Activated CD4-positive, alpha-beta T cell treated with anti-CD3 and anti-CD28 coated beads, Interleukin-2, amount 10 ng/mL, durations not matched to agents 7 days and 5 days (primary cell): ENCODE results near the gene LDB2. TPM values are rescaled to one million over a fixed set of nuclear protein-coding genes. Genes with fewer than 3 reads are reported as not detected.
A peak's percentile ranks its signal among the peaks of the same experiment; 100 is the strongest.

ENCODE experiments used
- CTCF ChIA-PET: fragments of 350-600 bp; sonication (Branson Sonifier 250); formaldehyde crosslinking; loops from one replicate; lab custom pipeline; 2021; ENCODE audit warnings: antibody characterized with exemption; lab: Charles Lee
- POLR2A ChIA-PET: fragments of 350-600 bp; sonication (Branson Sonifier 250); formaldehyde crosslinking; loops from one replicate; lab custom pipeline; 2021; ENCODE audit warnings: antibody characterized with exemption; lab: Charles Lee
- DNase-seq: peaks from one replicate; pipeline ENCODE4 v3.0.0-alpha.2; 2020
- H3K27ac Mint-ChIP-seq: one replicate; pipeline ENCODE4 v1.8.0; 2021; ENCODE audit warnings: mild to moderate bottlenecking, moderate library complexity, mixed read lengths
- H3K27me3 Mint-ChIP-seq: one replicate; pipeline ENCODE4 v1.8.0; 2021; ENCODE audit warnings: mixed read lengths
- H3K36me3 Mint-ChIP-seq: one replicate; pipeline ENCODE4 v1.8.0; 2021; ENCODE audit warnings: low read depth, mixed read lengths
- H3K4me1 Mint-ChIP-seq: one replicate; pipeline ENCODE4 v1.8.0; 2021; ENCODE audit warnings: mixed read lengths
- H3K4me3 Mint-ChIP-seq: one replicate; pipeline ENCODE4 v1.8.0; 2021; ENCODE audit warnings: mild to moderate bottlenecking, moderate library complexity, mixed read lengths
- H3K9me3 Mint-ChIP-seq: one replicate; pipeline ENCODE4 v1.8.0; 2021; ENCODE audit warnings: mixed read lengths
- total RNA-seq, 2 experiments: library from RNA; stranded (reverse); gene quantifications; one replicate each; pipeline ENCODE4 v1.2.3, GENCODE V29; 2021

Gene LDB2
- total RNA-seq, 2 experiments from 2014 or later = not detected

- CTCF ChIA-PET = no interaction called here
- DNase-seq = no peak
- H3K27me3 Mint-ChIP-seq = no peaks in the 10 kb centered on the region
Measured at GRCh38 chr4:16801356-16801755, 97.1 kb downstream of the LDB2 start.

GRCh38 chr4:16794816-16795445, 103.5 kb downstream of the LDB2 start:
- Mint-ChIP-seq H3K27ac (no peak overlapping the region), H3K27me3 (peaks cover 2% of the 10 kb centered on the region), H3K4me3 (no peak overlapping the region), H3K4me1 (no peaks in the 10 kb centered on the region), H3K9me3 (no peaks in the 10 kb centered on the region), H3K36me3 (no peaks in the 10 kb centered on the region)
- peak; percentile 59 for DNase-seq
- CTCF ChIA-PET = no interaction called here
- POLR2A ChIA-PET = no interaction called here

More at GRCh38 chr4:16801356-16801755, 97.1 kb downstream of the LDB2 start:
- no peak overlapping the region for H3K27ac Mint-ChIP-seq
- no peaks in the 10 kb centered on the region for H3K36me3 Mint-ChIP-seq
- H3K4me3 Mint-ChIP-seq = no peak overlapping the region
- no peaks in the 10 kb centered on the region for H3K9me3 Mint-ChIP-seq
- no peaks in the 10 kb centered on the region for H3K4me1 Mint-ChIP-seq
- POLR2A ChIA-PET = no interaction called here

- Mint-ChIP-seq H3K4me3 (no peak overlapping the region), H3K9me3 (no peaks in the 10 kb centered on the region), H3K36me3 (no peaks in the 10 kb centered on the region), H3K27ac (no peak overlapping the region), H3K4me1 (no peaks in the 10 kb centered on the region), H3K27me3 (peaks cover 2% of the 10 kb centered on the region)
- ChIA-PET CTCF (no interaction called here), POLR2A (no interaction called here)
- DNase-seq = no peak
Measured at GRCh38 chr4:16791460-16791859, 107.0 kb downstream of the LDB2 start.

GRCh38 chr4:16790508-16790907, 107.9 kb downstream of the LDB2 start:
- H3K27ac Mint-ChIP-seq = no peak overlapping the region
- no peaks in the 10 kb centered on the region for H3K9me3 Mint-ChIP-seq
- no peak overlapping the region for H3K4me3 Mint-ChIP-seq
- no peaks in the 10 kb centered on the region for H3K4me1 Mint-ChIP-seq
- H3K36me3 Mint-ChIP-seq = no peaks in the 10 kb centered on the region
- DNase-seq = no peak
- POLR2A ChIA-PET = no interaction called here
- peaks cover 2% of the 10 kb centered on the region for H3K27me3 Mint-ChIP-seq
- CTCF ChIA-PET = no interaction called here

- CTCF ChIA-PET = no interaction called here
- H3K27me3 Mint-ChIP-seq = peaks cover 2% of the 10 kb centered on the region
Measured at GRCh38 chr4:16788868-16789267, 109.6 kb downstream of the LDB2 start.

GRCh38 chr4:16785793-16786527, 112.5 kb downstream of the LDB2 start:
- Mint-ChIP-seq H3K9me3 (no peaks in the 10 kb centered on the region), H3K4me1 (no peaks in the 10 kb centered on the region), H3K27me3 (no peaks in the 10 kb centered on the region), H3K4me3 (no peak overlapping the region), H3K36me3 (no peaks in the 10 kb centered on the region), H3K27ac (no peak overlapping the region)
- no peak for DNase-seq
- ChIA-PET POLR2A (no interaction called here), CTCF (no interaction called here)

More at GRCh38 chr4:16788868-16789267, 109.6 kb downstream of the LDB2 start:
- H3K36me3 Mint-ChIP-seq = no peaks in the 10 kb centered on the region
- no peaks in the 10 kb centered on the region for H3K4me1 Mint-ChIP-seq
- POLR2A ChIA-PET = no interaction called here
- no peak overlapping the region for H3K4me3 Mint-ChIP-seq
- DNase-seq = no peak
- no peaks in the 10 kb centered on the region for H3K9me3 Mint-ChIP-seq
- no peak overlapping the region for H3K27ac Mint-ChIP-seq

GRCh38 chr4:16783119-16783518, 115.3 kb downstream of the LDB2 start:
- no peaks in the 10 kb centered on the region for H3K36me3 Mint-ChIP-seq
- no peaks in the 10 kb centered on the region for H3K27me3 Mint-ChIP-seq
- DNase-seq = no peak
- H3K9me3 Mint-ChIP-seq = no peaks in the 10 kb centered on the region
- H3K27ac Mint-ChIP-seq = no peak overlapping the region
- ChIA-PET CTCF (no interaction called here), POLR2A (no interaction called here)
- H3K4me3 Mint-ChIP-seq = no peak overlapping the region
- H3K4me1 Mint-ChIP-seq = no peaks in the 10 kb centered on the region

- H3K4me3 Mint-ChIP-seq = no peak overlapping the region
- H3K9me3 Mint-ChIP-seq = no peaks in the 10 kb centered on the region
- CTCF ChIA-PET = no interaction called here
- H3K4me1 Mint-ChIP-seq = no peaks in the 10 kb centered on the region
- H3K27ac Mint-ChIP-seq = no peak overlapping the region
- POLR2A ChIA-PET = no interaction called here
- H3K36me3 Mint-ChIP-seq = no peaks in the 10 kb centered on the region
- no peaks in the 10 kb centered on the region for H3K27me3 Mint-ChIP-seq
- no peak for DNase-seq
Measured at GRCh38 chr4:16779028-16779675, 119.3 kb downstream of the LDB2 start.

- Mint-ChIP-seq H3K4me1 (no peaks in the 10 kb centered on the region), H3K36me3 (no peaks in the 10 kb centered on the region), H3K4me3 (no peak overlapping the region), H3K9me3 (no peaks in the 10 kb centered on the region), H3K27me3 (peaks cover 1% of the 10 kb centered on the region), H3K27ac (no peak overlapping the region)
- POLR2A ChIA-PET = no interaction called here
- no peak for DNase-seq
- CTCF ChIA-PET = no interaction called here
Measured at GRCh38 chr4:16777726-16778125, 120.7 kb downstream of the LDB2 start.

GRCh38 chr4:16775411-16776154, 122.9 kb downstream of the LDB2 start:
- Mint-ChIP-seq H3K36me3 (no peaks in the 10 kb centered on the region), H3K4me3 (no peak overlapping the region), H3K27ac (no peak overlapping the region), H3K9me3 (no peaks in the 10 kb centered on the region), H3K27me3 (peaks cover 5% of the 10 kb centered on the region), H3K4me1 (no peaks in the 10 kb centered on the region)
- DNase-seq = no peak
- CTCF ChIA-PET = no interaction called here
- POLR2A ChIA-PET = no interaction called here

- POLR2A ChIA-PET = no interaction called here
- H3K4me3 Mint-ChIP-seq = no peak overlapping the region
- DNase-seq = no peak
- CTCF ChIA-PET = no interaction called here
- H3K27me3 Mint-ChIP-seq = peaks cover 5% of the 10 kb centered on the region
- H3K36me3 Mint-ChIP-seq = no peaks in the 10 kb centered on the region
- no peaks in the 10 kb centered on the region for H3K4me1 Mint-ChIP-seq
- no peaks in the 10 kb centered on the region for H3K9me3 Mint-ChIP-seq
- H3K27ac Mint-ChIP-seq = no peak overlapping the region
Measured at GRCh38 chr4:16772366-16772850, 126.0 kb downstream of the LDB2 start.

- no peaks in the 10 kb centered on the region for H3K4me1 Mint-ChIP-seq
- H3K4me3 Mint-ChIP-seq = no peak overlapping the region
- no peak for DNase-seq
- ChIA-PET POLR2A (no interaction called here), CTCF (no interaction called here)
- no peaks in the 10 kb centered on the region for H3K36me3 Mint-ChIP-seq
- H3K27ac Mint-ChIP-seq = no peak overlapping the region
- peaks cover 5% of the 10 kb centered on the region for H3K27me3 Mint-ChIP-seq
- H3K9me3 Mint-ChIP-seq = no peaks in the 10 kb centered on the region
Measured at GRCh38 chr4:16770710-16771285, 127.6 kb downstream of the LDB2 start.
